BLaER1 treated with 17β-estradiol and CSF1 and Interleukin-3, amounts not matched to agents 10 nM and 100 nM (cell line): Measurements from ENCODE around the gene PLXNA2.
A peak's percentile ranks its signal among the peaks of the same experiment; 100 is the strongest.

ENCODE experiments used
- H3K27ac ChIP-seq, 11 experiments: shearing (Covaris generic); formaldehyde crosslinking; 2 replicates each; pipeline ENCODE4 v1.8.1; 2022
- H3K27me3 ChIP-seq, 11 experiments: shearing (Covaris generic); formaldehyde crosslinking; 2 replicates each; pipeline ENCODE4 v1.8.1; 2022
- H3K36me3 ChIP-seq, 11 experiments: shearing (Covaris generic); formaldehyde crosslinking; 2 replicates each; pipeline ENCODE4 v1.8.1; 2022
- H3K4me1 ChIP-seq, 10 experiments: shearing (Covaris generic); formaldehyde crosslinking; 2 replicates each; pipeline ENCODE4 v1.8.1; 2022
- H3K4me2 ChIP-seq, 11 experiments: shearing (Covaris generic); formaldehyde crosslinking; 2 replicates each; pipeline ENCODE4 v1.8.1; 2022
- H3K4me3 ChIP-seq, 10 experiments: shearing (Covaris generic); formaldehyde crosslinking; 2 replicates each; pipeline ENCODE4 v1.8.1; 2022
- H3K9ac ChIP-seq, 11 experiments: shearing (Covaris generic); formaldehyde crosslinking; 2 replicates each; pipeline ENCODE4 v1.8.1; 2022
- H3K9me3 ChIP-seq, 11 experiments: shearing (Covaris generic); formaldehyde crosslinking; replicated peaks in 1 of 11; 2 replicates each; pipeline ENCODE4 v1.8.1; 2022
- H4K20me1 ChIP-seq, 11 experiments: shearing (Covaris generic); formaldehyde crosslinking; 2 replicates each; pipeline ENCODE4 v1.8.1; 2022
- Cebpa-rat ChIP-seq, 11 experiments: shearing (Covaris generic); IDR thresholded peaks; 2 replicates each; pipeline ENCODE4 v1.8.1; 2022

PLXNA2 gene

GRCh38 chr1:208206092-208206698 lies 38.0 kb downstream of the PLXNA2 start:
- no peak overlapping the region for H3K4me3 ChIP-seq
- no peak for TF ChIP-seq Cebpa-rat (IDR thresholded peaks at IDR 0.05)
- no peaks in the 10 kb centered on the region for H4K20me1 ChIP-seq
- H3K9ac ChIP-seq: no peak overlapping the region
- H3K36me3 ChIP-seq: no peaks in the 10 kb centered on the region
- 0 out of 22 replicates have a peak, but pooled peaks cover 0 to 8% (median 0%) of the 10 kb centered on the region in 11 experiments for H3K27me3 ChIP-seq
- no peak overlapping the region for H3K27ac ChIP-seq
- no peaks in the 10 kb centered on the region for H3K9me3 ChIP-seq
- no peak overlapping the region for H3K4me2 ChIP-seq
- H3K4me1 ChIP-seq: peaks cover 13 to 31% (median 19%) of the 10 kb centered on the region in 10 experiments; a peak in 19 of 20 replicates

- TF ChIP-seq Cebpa-rat (IDR thresholded peaks at IDR 0.05): no peak
- no peak overlapping the region for H3K27ac ChIP-seq
- H4K20me1 ChIP-seq: no peaks in the 10 kb centered on the region
- H3K9me3 ChIP-seq: no peaks in the 10 kb centered on the region
- H3K4me3 ChIP-seq: no peak overlapping the region
- no peaks in the 10 kb centered on the region for H3K36me3 ChIP-seq
- H3K4me2 ChIP-seq: peak overlapping the region in 9 of 11 experiments; percentile 11 to 55 (median 39); a peak in 11 of 22 replicates
- no peak overlapping the region for H3K9ac ChIP-seq
- H3K27me3 ChIP-seq: 0 out of 22 replicates have a peak, but pooled peaks cover 0 to 4% (median 0%) of the 10 kb centered on the region in 11 experiments
- H3K4me1 ChIP-seq: peaks cover 13 to 28% (median 19%) of the 10 kb centered on the region in 10 experiments; a peak in 19 of 20 replicates
Measured at GRCh38 chr1:208205216-208206013, 38.8 kb downstream of the PLXNA2 start.

- H3K4me1 ChIP-seq: peaks cover 13 to 28% (median 19%) of the 10 kb centered on the region in 10 experiments; a peak in 19 of 20 replicates
- peak overlapping the region in 10 of 11 experiments; percentile 11 to 55 (median 38); a peak in 18 of 22 replicates for H3K4me2 ChIP-seq
- H3K36me3 ChIP-seq: no peaks in the 10 kb centered on the region
- no peaks in the 10 kb centered on the region for H3K9me3 ChIP-seq
- no peak overlapping the region for H3K9ac ChIP-seq
- H3K27me3 ChIP-seq: no peaks in the 10 kb centered on the region
- H3K27ac ChIP-seq: no peak overlapping the region
- TF ChIP-seq Cebpa-rat (IDR thresholded peaks at IDR 0.05): no peak
- no peaks in the 10 kb centered on the region for H4K20me1 ChIP-seq
- no peak overlapping the region for H3K4me3 ChIP-seq
Measured at GRCh38 chr1:208204779-208205178, 39.4 kb downstream of the PLXNA2 start.

GRCh38 chr1:208203848-208204609 lies 40.2 kb downstream of the PLXNA2 start:
- Histone ChIP-seq H3K4me1 (peaks cover 13 to 28% (median 19%) of the 10 kb centered on the region in 10 experiments; a peak in 19 of 20 replicates), H3K4me2 (peak overlapping the region in 10 of 11 experiments; percentile 11 to 55 (median 38); a peak in 17 of 22 replicates), H3K4me3 (no peak overlapping the region), H3K9ac (no peak overlapping the region), H4K20me1 (no peaks in the 10 kb centered on the region), H3K27me3 (no peaks in the 10 kb centered on the region), H3K9me3 (no peaks in the 10 kb centered on the region), H3K36me3 (no peaks in the 10 kb centered on the region), H3K27ac (no peak overlapping the region)
- TF ChIP-seq Cebpa-rat (IDR thresholded peaks at IDR 0.05): no peak

GRCh38 chr1:208203127-208203847 lies 40.9 kb downstream of the PLXNA2 start:
- H3K4me2 ChIP-seq: peak overlapping the region in 6 of 11 experiments; percentile 23 to 46 (median 32); a peak in 5 of 22 replicates
- no peaks in the 10 kb centered on the region for H3K27me3 ChIP-seq

GRCh38 chr1:208202333-208202995 lies 41.7 kb downstream of the PLXNA2 start:
- H3K36me3 ChIP-seq: no peaks in the 10 kb centered on the region
- H4K20me1 ChIP-seq: no peaks in the 10 kb centered on the region
- H3K27ac ChIP-seq: no peak overlapping the region
- H3K9ac ChIP-seq: no peak overlapping the region
- TF ChIP-seq Cebpa-rat (IDR thresholded peaks at IDR 0.05): no peak
- no peak overlapping the region for H3K4me2 ChIP-seq
- no peaks in the 10 kb centered on the region for H3K9me3 ChIP-seq
- no peak overlapping the region for H3K4me3 ChIP-seq
- H3K4me1 ChIP-seq: peaks cover 13 to 23% (median 19%) of the 10 kb centered on the region in 10 experiments; a peak in 19 of 20 replicates
- no peaks in the 10 kb centered on the region for H3K27me3 ChIP-seq

More at GRCh38 chr1:208203127-208203847, 40.9 kb downstream of the PLXNA2 start:
- H4K20me1 ChIP-seq: no peaks in the 10 kb centered on the region
- no peak overlapping the region for H3K9ac ChIP-seq
- no peak overlapping the region for H3K4me3 ChIP-seq
- H3K27ac ChIP-seq: no peak overlapping the region
- peaks cover 13 to 28% (median 19%) of the 10 kb centered on the region in 10 experiments; a peak in 19 of 20 replicates for H3K4me1 ChIP-seq
- no peaks in the 10 kb centered on the region for H3K36me3 ChIP-seq
- TF ChIP-seq Cebpa-rat (IDR thresholded peaks at IDR 0.05): no peak
- no peaks in the 10 kb centered on the region for H3K9me3 ChIP-seq

- Histone ChIP-seq H3K4me1 (peaks cover 13 to 22% (median 18%) of the 10 kb centered on the region in 10 experiments; a peak in 19 of 20 replicates), H3K27ac (no peak overlapping the region)
Measured at GRCh38 chr1:208201229-208201628, 43.0 kb downstream of the PLXNA2 start.

GRCh38 chr1:208200116-208200515 lies 44.1 kb downstream of the PLXNA2 start:
- Histone ChIP-seq H3K4me1 (peaks cover 8 to 18% (median 14%) of the 10 kb centered on the region in 10 experiments; a peak in 19 of 20 replicates), H3K4me3 (no peak overlapping the region), H3K27ac (no peak overlapping the region), H3K4me2 (no peak overlapping the region), H4K20me1 (no peaks in the 10 kb centered on the region), H3K9me3 (no peaks in the 10 kb centered on the region), H3K36me3 (no peaks in the 10 kb centered on the region), H3K27me3 (no peaks in the 10 kb centered on the region), H3K9ac (no peak overlapping the region)
- TF ChIP-seq Cebpa-rat (IDR thresholded peaks at IDR 0.05): no peak

More at GRCh38 chr1:208201229-208201628, 43.0 kb downstream of the PLXNA2 start:
- no peaks in the 10 kb centered on the region for H3K9me3 ChIP-seq
- H3K9ac ChIP-seq: no peak overlapping the region
- H3K4me3 ChIP-seq: no peak overlapping the region
- H4K20me1 ChIP-seq: no peaks in the 10 kb centered on the region
- no peaks in the 10 kb centered on the region for H3K27me3 ChIP-seq
- no peak for TF ChIP-seq Cebpa-rat (IDR thresholded peaks at IDR 0.05)
- no peaks in the 10 kb centered on the region for H3K36me3 ChIP-seq
- H3K4me2 ChIP-seq: no peak overlapping the region
